ENCODE measurements around the gene FUZ. TPM values are rescaled to one million over a fixed set of nuclear protein-coding genes. Genes with fewer than 3 reads are reported as not detected.

FUZ gene
- polyA plus RNA-seq, 1 of the 3 experiments (the other 2 are of a cell fraction): 29.9 TPM

DNA sequence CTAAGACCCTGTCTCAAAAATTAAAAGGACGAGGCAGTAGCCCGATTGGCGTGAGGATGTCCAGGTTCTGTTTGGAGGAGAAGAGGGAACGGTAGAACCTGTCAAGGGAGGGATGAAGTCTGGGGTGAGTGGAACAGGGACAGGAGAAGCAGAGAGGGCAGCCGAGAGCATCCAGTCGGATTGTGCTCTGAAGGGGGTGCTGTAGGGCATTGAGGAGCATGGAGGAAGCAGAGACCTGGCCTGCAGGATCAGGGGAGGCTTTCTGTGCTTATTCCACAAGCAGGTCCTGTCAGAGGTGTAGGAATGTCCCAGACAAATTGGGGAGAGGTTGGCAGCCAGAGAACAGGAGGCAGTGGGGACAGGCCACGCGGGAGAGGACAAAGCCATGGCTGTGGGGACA lies 32.2 kb downstream of the FUZ start:
- H3K79me2 ChIP-seq (ENCODE audit: insufficient read depth): peaks cover 38% of the 10 kb centered on the region; the same call in 1 of the 2 replicates
- POLR2A ChIA-PET: no interaction called here

More for the DNA sequence above, 32.2 kb downstream of the FUZ start:
- H3K27ac ChIP-seq (ENCODE audit: low read depth in 2 of 2, low read length in 1 of 2): no peak overlapping the region
- no peak overlapping the region for H3K4me2 ChIP-seq
- H3K27me3 ChIP-seq (ENCODE audit: insufficient read depth): no peaks in the 10 kb centered on the region
- H2AFZ ChIP-seq (ENCODE audit: low read depth): no peak overlapping the region
- peaks cover 15 to 21% of the 10 kb centered on the region in 2 experiments for H3K36me3 ChIP-seq (replicated peaks in 1 of 2; ENCODE audit: control insufficient read depth in 1 of 2, insufficient read depth in 2 of 2, low read length in 1 of 2)
- DNase-seq: no peak
- WGBS (ENCODE audit: low lambda C conversion rate): 96% methylated on average over 8 of the region's 8 CpGs
- no peak for TF ChIP-seq REST (IDR thresholded peaks at IDR 0.05; ENCODE audit: low read depth, low read length)
- TF ChIP-seq ELF1 (IDR thresholded peaks at IDR 0.05): no peak
- TF ChIP-seq MXI1 (IDR thresholded peaks at IDR 0.05; ENCODE audit: low read depth, low read length): no peak
- no peak for TF ChIP-seq SMC3 (IDR thresholded peaks at IDR 0.05; ENCODE audit: low read depth, low read length)
- no peak for TF ChIP-seq TAF1 (IDR thresholded peaks at IDR 0.05; ENCODE audit: borderline replicate concordance, low read depth, low read length)
- no peak for TF ChIP-seq NRF1 (IDR thresholded peaks at IDR 0.05; ENCODE audit: low read depth, low read length)
- TF ChIP-seq JUND (IDR thresholded peaks at IDR 0.05): no peak
- TF ChIP-seq, protein P1, sequence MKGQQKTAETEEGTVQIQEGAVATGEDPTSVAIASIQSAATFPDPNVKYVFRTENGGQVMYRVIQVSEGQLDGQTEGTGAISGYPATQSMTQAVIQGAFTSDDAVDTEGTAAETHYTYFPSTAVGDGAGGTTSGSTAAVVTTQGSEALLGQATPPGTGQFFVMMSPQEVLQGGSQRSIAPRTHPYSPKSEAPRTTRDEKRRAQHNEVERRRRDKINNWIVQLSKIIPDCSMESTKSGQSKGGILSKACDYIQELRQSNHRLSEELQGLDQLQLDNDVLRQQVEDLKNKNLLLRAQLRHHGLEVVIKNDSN (IDR thresholded peaks at IDR 0.05; ENCODE audit: borderline replicate concordance, low read depth): no peak
- no peak for TF ChIP-seq POLR2AphosphoS5 (IDR thresholded peaks at IDR 0.05; ENCODE audit: low read depth, low read length)
- no peak for TF ChIP-seq RCOR1 (IDR thresholded peaks at IDR 0.05; ENCODE audit: low read length)
- no peak for TF ChIP-seq MAX (IDR thresholded peaks at IDR 0.05; ENCODE audit: low read depth)
- no peak for TF ChIP-seq RFX5 (IDR thresholded peaks at IDR 0.05; ENCODE audit: low read length)
- no peak for TF ChIP-seq GABPA (IDR thresholded peaks at IDR 0.05; ENCODE audit: low read depth)
- H3K4me3 ChIP-seq (ENCODE audit: low read depth in 2 of 2, low read length in 1 of 2): no peak overlapping the region
- H3K9me3 ChIP-seq: no peaks in the 10 kb centered on the region
- H3K9me2 ChIP-seq: no peaks in the 10 kb centered on the region
- no peak overlapping the region for H3K9ac ChIP-seq
- H3F3A ChIP-seq (replicated peaks; ENCODE audit: insufficient read depth): peaks cover 7% of the 10 kb centered on the region
- no peaks in the 10 kb centered on the region for H3K4me1 ChIP-seq (ENCODE audit: control insufficient read depth in 1 of 2, insufficient read depth in 2 of 2, low read depth in 1 of 2, low read length in 1 of 2)
- H4K20me1 ChIP-seq (ENCODE audit: insufficient read depth): peaks cover 5% of the 10 kb centered on the region; the same call in 1 of the 2 replicates
- CTCF ChIA-PET: no interaction called here

Measured in SK-N-SH (cell line).